Fibroblast of lung (primary cell): Measurements from ENCODE around the gene HAND1. TPM values are rescaled to one million over a fixed set of nuclear protein-coding genes. Genes with fewer than 3 reads are reported as not detected.

Source experiments
- DNase-seq, 2 donors: peaks; one replicate each; pipeline versions ENCODE4 v3.0.0 to v3.0.0-alpha.2; 2010; ENCODE audit warnings: low read depth in 2 of 2
- H2AFZ ChIP-seq: 2 replicates; pipeline ENCODE4 v1.5.1; 2012; ENCODE audit warnings: low read length, control low read depth, inconsistent platforms
- H3K27ac ChIP-seq: 2 replicates; pipeline ENCODE4 v1.5.1; 2011; ENCODE audit warnings: low read length, control low read depth; ENCODE audit not compliant: insufficient read depth
- H3K27me3 ChIP-seq: 2 replicates; pipeline ENCODE4 v1.5.1; 2011; ENCODE audit warnings: mild to moderate bottlenecking, low read length; ENCODE audit not compliant: control insufficient read depth, insufficient read depth
- H3K36me3 ChIP-seq: 2 replicates; pipeline ENCODE4 v1.5.1; 2011; ENCODE audit warnings: low read length; ENCODE audit not compliant: control insufficient read depth, insufficient read depth
- H3K4me1 ChIP-seq: 2 replicates; pipeline ENCODE4 v1.5.1; 2011; ENCODE audit warnings: low read length; ENCODE audit not compliant: control insufficient read depth, insufficient read depth; ENCODE audit errors: extremely low read depth
- H3K4me2 ChIP-seq: 2 replicates; pipeline ENCODE4 v1.5.1; 2011; ENCODE audit warnings: low read length, control low read depth; ENCODE audit not compliant: insufficient read depth; ENCODE audit errors: extremely low read depth
- H3K4me3 ChIP-seq, 4 experiments: fragments of 200-600 bp in 1 of 4; sonication (generic) in 1 of 4; replicated peaks in 1 of 4; 2 replicates each; pipeline ENCODE4 v1.5.1; 2011 to 2016; ENCODE audit warnings: low read length in 4 of 4, low read depth in 3 of 4, mild to moderate bottlenecking in 3 of 4, control low read depth in 2 of 4, inconsistent platforms in 1 of 4, mixed read lengths in 1 of 4; ENCODE audit not compliant: insufficient read depth in 1 of 4; ENCODE audit errors: control extremely low read depth in 1 of 4
- H3K79me2 ChIP-seq: 2 replicates; pipeline ENCODE4 v1.5.1; 2012; ENCODE audit warnings: mild to moderate bottlenecking, low read length, inconsistent platforms; ENCODE audit not compliant: control insufficient read depth, insufficient read depth
- H3K9ac ChIP-seq: 2 replicates; pipeline ENCODE4 v1.5.1; 2011; ENCODE audit warnings: mild to moderate bottlenecking, low read length, control low read depth; ENCODE audit not compliant: insufficient read depth
- H3K9me3 ChIP-seq: 2 replicates; pipeline ENCODE4 v1.5.1; 2012; ENCODE audit warnings: low read depth, low read length; ENCODE audit not compliant: control insufficient read depth, insufficient read depth
- H4K20me1 ChIP-seq: 2 replicates; pipeline ENCODE4 v1.5.1; 2011; ENCODE audit warnings: low read length; ENCODE audit not compliant: control insufficient read depth, insufficient read depth; ENCODE audit errors: extremely low read depth
- EZH2 ChIP-seq: IDR thresholded peaks from 2 replicates; pipeline ENCODE4 v1.5.1; 2012; ENCODE audit warnings: low read length, control low read depth, mild to moderate bottlenecking; ENCODE audit errors: missing control alignments
- polyA plus RNA-seq, 2 donors: library from polyadenylated mRNA; depleted of rRNA in 1 of 2; stranded (reverse) in 1 of 2; unstranded in 1 of 2; fragments of >200 nt; gene quantifications; 2 replicates each; pipeline ENCODE4 v1.2.1, GENCODE V29; 2011 to 2012; ENCODE audit warnings: missing spikeins in 1 of 2
- total RNA-seq: library from RNA; depleted of rRNA; stranded (reverse); fragments of >200 nt; gene quantifications from 2 replicates; pipeline ENCODE4 v1.2.1, GENCODE V29; 2014
- TF ChIP-seq, protein P1 (sequence below), 2 donors: IDR thresholded peaks in 1 of 2; conservative IDR thresholded peaks in 1 of 2; 1 replicate in 1 of 2; 2 replicates in 1 of 2; pipeline ENCODE4 v1.5.1; 2011 to 2012; ENCODE audit warnings: low read length in 2 of 2, control low read depth in 1 of 2, inconsistent platforms in 1 of 2, low read depth in 1 of 2, mild to moderate bottlenecking in 1 of 2

HAND1 gene
- total and polyA plus RNA-seq, 2 donors (not counting 1 experiment from before 2014, with no cell fraction given) = not detected

DNA sequence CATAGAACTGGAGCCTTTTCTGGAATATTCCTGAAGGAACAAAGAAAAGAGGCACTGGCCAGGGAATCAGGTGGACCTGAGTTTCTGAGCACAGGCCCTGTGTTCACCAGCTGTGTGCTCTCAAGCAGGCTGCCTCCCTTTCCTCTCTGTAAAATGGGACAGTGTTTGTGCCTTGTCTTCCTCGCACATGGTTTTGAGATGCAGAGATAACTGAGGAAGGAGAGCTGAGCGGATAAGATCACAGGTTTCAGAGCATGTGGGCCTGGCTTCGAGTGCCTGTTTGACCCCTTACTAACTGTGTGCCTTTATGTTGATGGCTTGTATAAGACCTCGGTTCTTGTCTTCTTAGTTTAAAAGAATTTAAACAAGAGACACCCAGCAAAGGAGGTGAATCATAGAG, 46.2 kb upstream of the HAND1 start:
- Histone ChIP-seq H3K9ac (no peak overlapping the region), H3K4me1 (no peaks in the 10 kb centered on the region), H3K36me3 (no peaks in the 10 kb centered on the region), H3K27me3 (peaks cover 8% of the 10 kb centered on the region), H3K4me3 (no peak overlapping the region), H3K4me2 (no peak overlapping the region), H3K79me2 (no peaks in the 10 kb centered on the region), H2AFZ (no peak overlapping the region), H3K9me3 (no peaks in the 10 kb centered on the region), H4K20me1 (no peaks in the 10 kb centered on the region), H3K27ac (no peak overlapping the region)
- TF ChIP-seq, protein P1, sequence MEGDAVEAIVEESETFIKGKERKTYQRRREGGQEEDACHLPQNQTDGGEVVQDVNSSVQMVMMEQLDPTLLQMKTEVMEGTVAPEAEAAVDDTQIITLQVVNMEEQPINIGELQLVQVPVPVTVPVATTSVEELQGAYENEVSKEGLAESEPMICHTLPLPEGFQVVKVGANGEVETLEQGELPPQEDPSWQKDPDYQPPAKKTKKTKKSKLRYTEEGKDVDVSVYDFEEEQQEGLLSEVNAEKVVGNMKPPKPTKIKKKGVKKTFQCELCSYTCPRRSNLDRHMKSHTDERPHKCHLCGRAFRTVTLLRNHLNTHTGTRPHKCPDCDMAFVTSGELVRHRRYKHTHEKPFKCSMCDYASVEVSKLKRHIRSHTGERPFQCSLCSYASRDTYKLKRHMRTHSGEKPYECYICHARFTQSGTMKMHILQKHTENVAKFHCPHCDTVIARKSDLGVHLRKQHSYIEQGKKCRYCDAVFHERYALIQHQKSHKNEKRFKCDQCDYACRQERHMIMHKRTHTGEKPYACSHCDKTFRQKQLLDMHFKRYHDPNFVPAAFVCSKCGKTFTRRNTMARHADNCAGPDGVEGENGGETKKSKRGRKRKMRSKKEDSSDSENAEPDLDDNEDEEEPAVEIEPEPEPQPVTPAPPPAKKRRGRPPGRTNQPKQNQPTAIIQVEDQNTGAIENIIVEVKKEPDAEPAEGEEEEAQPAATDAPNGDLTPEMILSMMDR (conservative IDR thresholded peaks at IDR 0.05 in 1 of 2, IDR thresholded peaks at IDR 0.05 in 1 of 2; ENCODE audit: low read depth in 1 of 2, low read length in 2 of 2) = no peak
- TF ChIP-seq EZH2 = no peak
- DNase-seq = no peak

DNA sequence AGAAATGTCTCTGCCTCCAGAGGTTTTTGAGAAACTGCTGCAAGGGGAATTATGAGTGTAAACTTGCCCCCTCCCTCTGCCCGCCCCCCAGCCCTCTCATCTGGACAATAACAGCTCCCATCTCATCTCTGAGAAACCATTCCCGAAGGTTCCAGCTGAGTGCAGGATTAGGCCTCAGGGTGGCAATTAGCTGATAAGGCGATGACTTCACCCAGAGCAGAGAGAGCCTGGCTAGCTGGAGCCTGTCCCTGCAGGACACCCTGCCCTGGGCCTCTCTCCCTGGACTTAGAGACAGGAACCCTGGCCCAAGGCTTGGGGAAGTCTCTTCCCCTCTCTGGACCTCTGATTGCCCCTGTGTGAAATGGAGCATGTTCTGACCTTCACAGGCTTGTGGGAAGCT, 45.7 kb upstream of the HAND1 start:
- Histone ChIP-seq H3K9ac (no peak overlapping the region), H2AFZ (no peak overlapping the region), H3K27ac (no peak overlapping the region), H3K9me3 (no peaks in the 10 kb centered on the region), H3K4me3 (no peak overlapping the region), H3K79me2 (no peaks in the 10 kb centered on the region), H4K20me1 (no peaks in the 10 kb centered on the region), H3K4me2 (no peak overlapping the region), H3K4me1 (no peaks in the 10 kb centered on the region), H3K27me3 (peaks cover 8% of the 10 kb centered on the region), H3K36me3 (no peaks in the 10 kb centered on the region)
- peak; percentile 2 to 6 for DNase-seq
- TF ChIP-seq EZH2 = no peak
- TF ChIP-seq, protein P1 (conservative IDR thresholded peaks at IDR 0.05 in 1 of 2, IDR thresholded peaks at IDR 0.05 in 1 of 2; ENCODE audit: low read depth in 1 of 2, low read length in 2 of 2) = no peak

GRCh38 chr5:154523104-154523503, 45.1 kb upstream of the HAND1 start:
- no peak for TF ChIP-seq EZH2
- TF ChIP-seq, protein P1 (conservative IDR thresholded peaks at IDR 0.05 in 1 of 2, IDR thresholded peaks at IDR 0.05 in 1 of 2; ENCODE audit: low read depth in 1 of 2, low read length in 2 of 2) = no peak
- H3K4me2 ChIP-seq = no peak overlapping the region
- H2AFZ ChIP-seq = no peak overlapping the region
- no peak overlapping the region for H3K9ac ChIP-seq
- H3K36me3 ChIP-seq = no peaks in the 10 kb centered on the region
- H3K27me3 ChIP-seq = peaks cover 8% of the 10 kb centered on the region
- H4K20me1 ChIP-seq = no peaks in the 10 kb centered on the region
- DNase-seq = no peak
- no peak overlapping the region for H3K27ac ChIP-seq
- H3K9me3 ChIP-seq = no peaks in the 10 kb centered on the region
- no peak overlapping the region for H3K4me3 ChIP-seq
- H3K4me1 ChIP-seq = no peaks in the 10 kb centered on the region
- H3K79me2 ChIP-seq = no peaks in the 10 kb centered on the region
